ENCODE measurements around the gene CLIP1.

- TF ChIP-seq CTCF (IDR thresholded peaks at IDR 0.05; ENCODE audit: low read depth, low read length) = no peak
- TF ChIP-seq POLR2A (IDR thresholded peaks at IDR 0.05; ENCODE audit: extremely low read depth, insufficient read length) = no peak
- TF ChIP-seq MYC (IDR thresholded peaks at IDR 0.05; ENCODE audit: low read depth, low read length) = no peak
- TF ChIP-seq MAX (IDR thresholded peaks at IDR 0.05; ENCODE audit: low read depth, low read length) = no peak
Observed at GRCh38 chr12:122407208-122407607, 15.3 kb downstream of the CLIP1 start.
